ENCODE measurements around the gene B3GAT3. TPM values are rescaled to one million over a fixed set of nuclear protein-coding genes. Genes with fewer than 3 reads are reported as not detected.

B3GAT3 gene
- 10 to 100 TPM; 14.9 to 25.4 TPM for polyA plus RNA-seq

DNA sequence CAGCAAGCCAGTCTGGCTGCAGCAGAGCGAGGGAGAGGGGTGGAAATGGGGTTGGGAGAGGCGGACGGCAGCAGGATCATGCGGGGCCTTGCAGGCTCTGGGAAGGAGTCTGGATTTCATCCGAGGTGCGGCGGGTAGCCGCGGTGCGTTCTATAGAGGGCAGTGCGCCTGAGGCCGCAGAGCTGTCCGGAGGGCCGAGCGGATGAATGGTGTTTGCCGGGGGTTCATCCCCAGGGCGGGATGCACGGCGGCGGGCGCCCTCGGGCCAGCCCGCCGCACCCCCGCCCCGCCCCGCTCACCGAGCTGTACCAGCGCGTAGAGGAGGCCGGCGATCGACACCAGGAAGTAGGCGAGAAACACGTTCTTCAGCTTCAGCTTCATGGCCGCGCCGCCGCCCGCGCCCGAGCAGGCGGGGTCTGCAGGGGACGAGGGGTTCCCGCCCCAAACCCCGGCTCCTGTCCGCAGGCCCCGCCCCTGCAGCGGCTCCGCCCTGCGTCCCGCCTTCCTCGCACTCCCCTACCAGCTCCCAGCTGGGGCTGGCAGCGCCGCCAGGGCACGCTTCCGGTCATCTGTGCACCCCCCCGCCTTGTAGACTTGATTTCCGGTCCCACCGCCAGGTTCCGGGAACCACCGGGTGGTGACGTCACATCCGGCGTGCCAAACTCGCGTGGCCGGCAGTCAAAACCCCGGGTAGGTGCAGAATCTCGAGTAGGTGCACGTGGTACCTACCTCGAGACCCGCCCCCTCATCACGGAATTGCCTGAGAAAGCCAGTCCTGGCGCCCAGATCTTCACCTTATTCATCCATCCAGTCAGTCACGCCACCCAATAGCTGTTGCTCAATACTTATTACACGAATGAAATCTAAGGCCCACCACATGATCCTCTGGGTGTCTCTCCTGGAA, at the start of gene B3GAT3:
B3GAT3 (minus strand) TSS at position 420 of the 904 bp plus-strand sequence; CDS start at position 381, 39 bp downstream.
- H3K27ac ChIP-seq (ENCODE audit: low read depth in 2 of 2, low read length in 1 of 2) = peak within 1 kb of the TSS; percentile 92 to 98
- peak within 1 kb of the TSS; percentile 59 to 80 for H3K4me3 ChIP-seq (ENCODE audit: low read depth in 1 of 2, low read length in 2 of 2)
- H3K9me3 ChIP-seq (ENCODE audit: control insufficient read depth in 2 of 2, insufficient read depth in 1 of 2, low read depth in 1 of 2, low read length in 1 of 2) = no peaks in the 10 kb centered on the region
- H3K4me1 ChIP-seq (ENCODE audit: control insufficient read depth in 2 of 2, insufficient read depth in 2 of 2, low read length in 1 of 2) = peaks cover 0 to 5% of the 10 kb centered on the region in 2 donors
- no peaks in the 10 kb centered on the region for H3K27me3 ChIP-seq (ENCODE audit: control insufficient read depth in 1 of 2, insufficient read depth in 2 of 2, low read length in 2 of 2)
- peaks cover 17 to 20% of the 10 kb centered on the region in 2 donors for H3K36me3 ChIP-seq (ENCODE audit: control insufficient read depth in 2 of 2, insufficient read depth in 2 of 2, low read length in 1 of 2)
- 1% methylated on average over 54 to 77 of the region's 77 CpGs for WGBS, 2 donors

DNA sequence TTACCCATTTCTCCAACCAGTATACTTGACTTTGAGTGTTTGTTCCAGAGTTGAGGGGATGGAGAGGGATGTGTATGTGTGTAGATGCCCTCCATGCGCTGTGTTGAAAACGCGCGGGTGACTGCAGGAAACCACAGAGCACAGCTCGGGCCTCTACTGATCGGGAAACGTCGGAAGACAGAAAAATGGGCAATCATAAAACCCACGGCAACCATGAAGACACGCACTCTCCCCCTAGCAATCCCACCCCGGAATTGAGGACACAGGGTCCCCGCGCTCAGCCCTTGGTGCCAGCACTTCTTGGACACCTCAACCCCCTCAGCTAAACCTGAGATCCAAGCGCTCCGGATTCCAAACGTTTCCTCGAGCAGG, 49.4 kb upstream of the B3GAT3 start:
- WGBS, 2 donors = 0 to 1% methylated on average over 14 to 17 of the region's 17 CpGs
- peaks cover 3 to 6% of the 10 kb centered on the region in 2 donors for H3K36me3 ChIP-seq (ENCODE audit: control insufficient read depth in 2 of 2, insufficient read depth in 2 of 2, low read length in 1 of 2)
- peaks cover 4 to 9% of the 10 kb centered on the region in 2 donors for H3K4me1 ChIP-seq (ENCODE audit: control insufficient read depth in 2 of 2, insufficient read depth in 2 of 2, low read length in 1 of 2)

DNA sequence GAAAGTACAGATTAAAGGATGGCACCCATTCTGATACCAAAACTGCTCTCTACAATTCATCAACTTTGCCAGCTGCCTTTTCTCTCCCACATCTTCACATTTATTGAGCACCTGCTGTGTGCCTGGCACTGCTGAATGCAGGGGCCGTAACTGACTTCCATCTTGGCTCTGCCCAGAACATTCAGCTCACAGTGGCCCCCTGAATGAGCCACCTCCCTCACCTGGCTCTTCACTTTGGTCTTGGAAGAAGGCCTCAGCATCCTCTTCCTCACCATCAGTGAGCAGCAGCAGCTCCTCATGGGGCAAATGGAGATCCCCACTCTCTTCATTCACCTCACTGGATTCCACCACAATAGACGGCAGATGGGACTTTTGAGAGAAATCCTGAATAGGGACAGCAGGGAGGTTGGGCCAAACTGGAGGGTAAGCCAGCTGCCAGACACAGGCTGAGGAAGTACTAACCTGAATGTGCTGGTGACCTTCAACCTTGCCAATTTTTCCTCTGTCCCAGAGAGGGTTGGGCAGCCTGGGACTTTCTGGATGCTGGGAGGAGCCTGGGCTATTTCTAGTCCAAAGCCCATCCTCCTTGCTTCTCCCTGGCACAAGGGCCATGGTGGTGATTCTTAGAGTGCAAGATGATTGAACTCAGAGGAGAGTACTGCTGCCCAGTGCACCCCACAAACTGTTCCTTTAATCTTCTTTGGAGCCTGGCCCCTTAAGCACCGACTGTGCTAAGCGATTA, 47.8 kb upstream of the B3GAT3 start:
- peak overlapping the region in 1 of 2 donors; percentile 47 for H3K27ac ChIP-seq (ENCODE audit: low read depth in 2 of 2, low read length in 1 of 2)
- H3K36me3 ChIP-seq (ENCODE audit: control insufficient read depth in 2 of 2, insufficient read depth in 2 of 2, low read length in 1 of 2) = peaks cover 3 to 5% of the 10 kb centered on the region in 2 donors
- no peaks in the 10 kb centered on the region for H3K27me3 ChIP-seq (ENCODE audit: control insufficient read depth in 1 of 2, insufficient read depth in 2 of 2, low read length in 2 of 2)
- H3K4me1 ChIP-seq (ENCODE audit: control insufficient read depth in 2 of 2, insufficient read depth in 2 of 2, low read length in 1 of 2) = peaks cover 4 to 10% of the 10 kb centered on the region in 2 donors
- no peak overlapping the region for H3K4me3 ChIP-seq (ENCODE audit: low read depth in 1 of 2, low read length in 2 of 2)
- WGBS, 2 donors = 62 to 67% methylated on average over 4 of the region's 4 CpGs
- H3K9me3 ChIP-seq (ENCODE audit: control insufficient read depth in 2 of 2, insufficient read depth in 1 of 2, low read depth in 1 of 2, low read length in 1 of 2) = no peaks in the 10 kb centered on the region

More for the DNA sequence above, 49.4 kb upstream of the B3GAT3 start:
- H3K4me3 ChIP-seq (ENCODE audit: low read depth in 1 of 2, low read length in 2 of 2) = peak overlapping the region; percentile 87 to 92
- peak overlapping the region; percentile 93 to 97 for H3K27ac ChIP-seq (ENCODE audit: low read depth in 2 of 2, low read length in 1 of 2)
- H3K9me3 ChIP-seq (ENCODE audit: control insufficient read depth in 2 of 2, insufficient read depth in 1 of 2, low read depth in 1 of 2, low read length in 1 of 2) = no peaks in the 10 kb centered on the region
- no peaks in the 10 kb centered on the region for H3K27me3 ChIP-seq (ENCODE audit: control insufficient read depth in 1 of 2, insufficient read depth in 2 of 2, low read length in 2 of 2)

- Histone ChIP-seq H3K4me1 (ENCODE audit: control insufficient read depth in 2 of 2, insufficient read depth in 2 of 2, low read length in 1 of 2) (peaks cover 4 to 10% of the 10 kb centered on the region in 2 donors), H3K27ac (ENCODE audit: low read depth in 2 of 2, low read length in 1 of 2) (no peak overlapping the region), H3K9me3 (ENCODE audit: control insufficient read depth in 2 of 2, insufficient read depth in 1 of 2, low read depth in 1 of 2, low read length in 1 of 2) (no peaks in the 10 kb centered on the region), H3K4me3 (ENCODE audit: low read depth in 1 of 2, low read length in 2 of 2) (no peak overlapping the region), H3K36me3 (ENCODE audit: control insufficient read depth in 2 of 2, insufficient read depth in 2 of 2, low read length in 1 of 2) (peaks cover 3 to 5% of the 10 kb centered on the region in 2 donors), H3K27me3 (ENCODE audit: control insufficient read depth in 1 of 2, insufficient read depth in 2 of 2, low read length in 2 of 2) (no peaks in the 10 kb centered on the region)
- WGBS, 2 donors = 71 to 86% methylated on average over 2 of the region's 2 CpGs
These were observed 45.7 kb upstream of the B3GAT3 start for GRCh38 chr11:62667460-62667859.

DNA sequence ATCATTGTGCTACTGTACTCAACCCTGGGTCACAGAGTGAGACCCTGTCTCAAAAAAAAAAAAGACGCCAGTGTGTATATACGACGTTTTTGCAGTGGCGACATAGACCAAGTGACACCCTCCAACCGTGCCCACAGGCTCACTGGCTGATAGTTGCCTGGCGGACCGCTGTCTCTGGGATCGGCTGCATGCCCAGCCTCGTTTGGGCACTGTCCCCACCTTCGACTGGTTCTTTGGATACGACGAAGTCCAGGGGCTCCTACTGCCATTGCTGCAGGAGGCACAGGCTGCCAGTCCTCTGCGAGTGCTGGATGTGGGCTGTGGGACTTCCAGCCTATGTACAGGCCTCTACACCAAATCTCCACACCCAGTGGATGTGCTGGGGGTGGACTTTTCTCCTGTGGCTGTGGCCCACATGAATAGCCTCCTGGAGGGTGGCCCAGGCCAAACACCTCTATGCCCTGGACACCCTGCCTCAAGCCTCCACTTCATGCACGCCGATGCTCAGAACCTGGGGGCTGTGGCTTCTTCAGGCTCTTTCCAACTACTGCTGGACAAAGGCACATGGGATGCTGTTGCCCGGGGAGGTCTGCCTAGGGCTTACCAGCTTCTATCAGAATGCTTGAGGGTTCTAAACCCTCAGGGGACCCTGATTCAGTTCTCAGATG, 44.6 kb upstream of the B3GAT3 start:
- Histone ChIP-seq H3K27ac (ENCODE audit: low read depth in 2 of 2, low read length in 1 of 2) (peak overlapping the region; percentile 87 to 97), H3K4me3 (ENCODE audit: low read depth in 1 of 2, low read length in 2 of 2) (peak overlapping the region; percentile 82 to 91), H3K4me1 (ENCODE audit: control insufficient read depth in 2 of 2, insufficient read depth in 2 of 2, low read length in 1 of 2) (peaks cover 4 to 10% of the 10 kb centered on the region in 2 donors), H3K27me3 (ENCODE audit: control insufficient read depth in 1 of 2, insufficient read depth in 2 of 2, low read length in 2 of 2) (no peaks in the 10 kb centered on the region), H3K9me3 (ENCODE audit: control insufficient read depth in 2 of 2, insufficient read depth in 1 of 2, low read depth in 1 of 2, low read length in 1 of 2) (no peaks in the 10 kb centered on the region), H3K36me3 (ENCODE audit: control insufficient read depth in 2 of 2, insufficient read depth in 2 of 2, low read length in 1 of 2) (peaks cover 3 to 5% of the 10 kb centered on the region in 2 donors)
- WGBS, 2 donors = 31 to 35% methylated on average over 16 of the region's 16 CpGs

DNA sequence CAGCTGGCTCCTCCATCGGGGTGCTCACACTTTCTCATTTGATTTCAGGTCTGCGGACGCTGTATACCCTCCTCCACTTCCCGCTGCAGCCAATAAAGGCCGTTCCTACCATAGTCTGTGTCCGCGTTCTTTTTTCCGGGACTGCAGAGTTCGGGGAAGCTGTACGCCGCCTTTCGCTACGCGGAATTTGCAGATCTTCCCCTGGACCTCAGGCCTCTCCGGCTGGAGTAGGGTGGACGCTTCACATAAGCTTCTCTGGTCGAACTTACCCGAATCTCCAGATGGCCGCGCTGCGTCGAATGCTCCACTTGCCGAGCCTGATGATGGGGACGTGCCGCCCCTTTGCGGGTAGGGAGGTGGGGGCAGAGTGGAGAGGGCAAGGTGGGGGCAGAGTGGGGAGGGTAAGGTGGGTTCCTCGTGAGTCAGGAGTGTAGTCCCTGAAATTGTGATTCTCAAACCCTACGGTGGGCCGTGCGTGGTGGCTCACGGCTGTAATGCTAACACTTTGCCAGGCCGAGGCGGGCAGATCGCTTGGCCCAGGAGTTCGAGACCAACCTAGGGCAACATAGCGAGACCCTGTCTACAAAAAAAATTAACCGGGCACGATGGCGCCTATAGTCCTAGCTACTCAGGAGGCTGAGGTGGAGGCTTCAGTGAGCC, 43.9 kb upstream of the B3GAT3 start:
- H3K4me3 ChIP-seq (ENCODE audit: low read depth in 1 of 2, low read length in 2 of 2) = peak overlapping the region; percentile 82 to 91
- peaks cover 3 to 5% of the 10 kb centered on the region in 2 donors for H3K36me3 ChIP-seq (ENCODE audit: control insufficient read depth in 2 of 2, insufficient read depth in 2 of 2, low read length in 1 of 2)
- no peaks in the 10 kb centered on the region for H3K9me3 ChIP-seq (ENCODE audit: control insufficient read depth in 2 of 2, insufficient read depth in 1 of 2, low read depth in 1 of 2, low read length in 1 of 2)
- WGBS, 2 donors = 1 to 5% methylated on average over 39 of the region's 39 CpGs
- peaks cover 4 to 10% of the 10 kb centered on the region in 2 donors for H3K4me1 ChIP-seq (ENCODE audit: control insufficient read depth in 2 of 2, insufficient read depth in 2 of 2, low read length in 1 of 2)
- H3K27me3 ChIP-seq (ENCODE audit: control insufficient read depth in 1 of 2, insufficient read depth in 2 of 2, low read length in 2 of 2) = no peaks in the 10 kb centered on the region
- H3K27ac ChIP-seq (ENCODE audit: low read depth in 2 of 2, low read length in 1 of 2) = peak overlapping the region; percentile 87 to 97

DNA sequence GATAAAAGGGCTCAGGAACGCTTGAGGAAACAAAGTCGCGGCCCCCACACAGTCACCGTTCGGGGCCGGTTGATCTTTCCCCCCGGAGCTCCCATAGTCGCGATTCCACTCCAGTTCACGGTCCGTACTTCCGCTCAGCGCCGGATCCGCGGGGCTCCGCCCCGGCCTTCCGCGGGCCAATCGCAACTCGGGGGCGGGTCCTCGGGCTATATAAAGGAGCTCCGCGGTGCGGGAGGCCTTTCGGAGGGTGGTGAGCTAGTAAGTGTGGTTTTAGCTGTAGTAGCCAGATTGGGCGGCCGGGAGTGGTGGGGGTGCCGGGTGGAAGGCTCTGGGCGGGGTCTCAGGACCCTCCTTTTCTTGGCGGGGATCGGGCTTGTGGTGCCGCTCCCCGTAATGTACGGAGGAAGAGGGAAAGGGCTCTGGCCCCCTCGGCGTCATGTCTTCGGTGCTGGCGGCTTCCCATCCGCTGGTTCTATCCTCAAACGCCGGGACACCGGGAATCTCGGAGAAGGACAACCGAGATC, 43.4 kb upstream of the B3GAT3 start, which contains the start of the genes C11orf98 and CSKMT:
C11orf98 (minus strand) TSS at position 136 of the 524 bp plus-strand sequence; CDS start at position 95, 41 bp downstream.
CSKMT (plus strand) TSS at position 238 of the 524 bp plus-strand sequence. CDS start 568 bp downstream, outside the sequence.
- Histone ChIP-seq H3K36me3 (ENCODE audit: control insufficient read depth in 2 of 2, insufficient read depth in 2 of 2, low read length in 1 of 2) (peaks cover 3 to 5% of the 10 kb centered on the region in 2 donors), H3K4me3 (ENCODE audit: low read depth in 1 of 2, low read length in 2 of 2) (peak within 1 kb of the TSS; percentile 82 to 91), H3K4me1 (ENCODE audit: control insufficient read depth in 2 of 2, insufficient read depth in 2 of 2, low read length in 1 of 2) (peaks cover 4 to 10% of the 10 kb centered on the region in 2 donors), H3K27me3 (ENCODE audit: control insufficient read depth in 1 of 2, insufficient read depth in 2 of 2, low read length in 2 of 2) (no peaks in the 10 kb centered on the region), H3K9me3 (ENCODE audit: control insufficient read depth in 2 of 2, insufficient read depth in 1 of 2, low read depth in 1 of 2, low read length in 1 of 2) (no peaks in the 10 kb centered on the region), H3K27ac (ENCODE audit: low read depth in 2 of 2, low read length in 1 of 2) (peak within 1 kb of the TSS; percentile 91 to 97)
- WGBS, 2 donors = 0% methylated on average over 42 to 46 of the region's 47 CpGs

DNA sequence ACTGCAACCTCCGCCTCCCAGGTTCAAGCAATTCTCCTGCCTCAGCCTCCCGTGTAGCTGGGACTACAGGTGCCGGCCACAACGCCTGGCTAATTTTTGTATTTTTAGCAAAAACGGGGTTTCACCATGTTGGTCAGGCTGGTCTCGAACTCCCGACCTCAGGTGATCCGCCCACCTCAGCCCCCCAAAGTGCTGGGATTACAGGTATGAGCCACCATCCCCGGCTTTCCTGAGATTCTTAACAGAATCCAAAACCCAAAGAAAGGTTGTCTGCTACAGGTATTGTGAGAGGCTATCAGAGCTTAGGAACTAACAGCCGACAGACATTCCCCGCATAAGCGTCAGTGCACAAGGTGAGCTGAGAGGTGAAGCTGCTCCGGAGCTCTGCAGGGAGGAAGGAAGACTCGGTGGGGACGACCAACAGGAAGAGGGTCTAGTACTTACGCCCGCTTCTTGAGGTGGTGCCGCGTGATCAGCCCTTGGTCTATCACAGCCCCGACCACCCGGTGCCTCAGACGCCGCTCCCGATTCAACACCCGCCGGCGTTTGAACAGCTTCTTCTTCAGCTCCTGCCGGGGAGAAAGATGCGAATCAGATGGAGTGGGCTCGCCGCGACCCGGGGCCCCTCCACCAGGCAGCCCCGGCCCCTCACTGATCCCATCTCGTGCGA, 42.8 kb upstream of the B3GAT3 start:
- peak overlapping the region; percentile 91 to 97 for H3K27ac ChIP-seq (ENCODE audit: low read depth in 2 of 2, low read length in 1 of 2)
- peaks cover 3 to 5% of the 10 kb centered on the region in 2 donors for H3K36me3 ChIP-seq (ENCODE audit: control insufficient read depth in 2 of 2, insufficient read depth in 2 of 2, low read length in 1 of 2)
- H3K9me3 ChIP-seq (ENCODE audit: control insufficient read depth in 2 of 2, insufficient read depth in 1 of 2, low read depth in 1 of 2, low read length in 1 of 2) = no peaks in the 10 kb centered on the region
- H3K4me3 ChIP-seq (ENCODE audit: low read depth in 1 of 2, low read length in 2 of 2) = peak overlapping the region; percentile 82 to 91
- no peaks in the 10 kb centered on the region for H3K27me3 ChIP-seq (ENCODE audit: control insufficient read depth in 1 of 2, insufficient read depth in 2 of 2, low read length in 2 of 2)
- peaks cover 4 to 10% of the 10 kb centered on the region in 2 donors for H3K4me1 ChIP-seq (ENCODE audit: control insufficient read depth in 2 of 2, insufficient read depth in 2 of 2, low read length in 1 of 2)
- 3% methylated on average over 35 to 36 of the region's 36 CpGs for WGBS, 2 donors

All from esophagus (tissue), 2 donors.